ENCODE data around the gene PKP3. TPM values are rescaled to one million over a fixed set of nuclear protein-coding genes. Genes with fewer than 3 reads are reported as not detected.

Gene PKP3
- polyA plus RNA-seq, 2 of the 4 experiments (the other 2 are of a cell fraction), result 12.1 to 25.9 TPM

GRCh38 chr11:412641-413119, 18.7 kb downstream of the PKP3 start:
- TF ChIP-seq, protein P1, sequence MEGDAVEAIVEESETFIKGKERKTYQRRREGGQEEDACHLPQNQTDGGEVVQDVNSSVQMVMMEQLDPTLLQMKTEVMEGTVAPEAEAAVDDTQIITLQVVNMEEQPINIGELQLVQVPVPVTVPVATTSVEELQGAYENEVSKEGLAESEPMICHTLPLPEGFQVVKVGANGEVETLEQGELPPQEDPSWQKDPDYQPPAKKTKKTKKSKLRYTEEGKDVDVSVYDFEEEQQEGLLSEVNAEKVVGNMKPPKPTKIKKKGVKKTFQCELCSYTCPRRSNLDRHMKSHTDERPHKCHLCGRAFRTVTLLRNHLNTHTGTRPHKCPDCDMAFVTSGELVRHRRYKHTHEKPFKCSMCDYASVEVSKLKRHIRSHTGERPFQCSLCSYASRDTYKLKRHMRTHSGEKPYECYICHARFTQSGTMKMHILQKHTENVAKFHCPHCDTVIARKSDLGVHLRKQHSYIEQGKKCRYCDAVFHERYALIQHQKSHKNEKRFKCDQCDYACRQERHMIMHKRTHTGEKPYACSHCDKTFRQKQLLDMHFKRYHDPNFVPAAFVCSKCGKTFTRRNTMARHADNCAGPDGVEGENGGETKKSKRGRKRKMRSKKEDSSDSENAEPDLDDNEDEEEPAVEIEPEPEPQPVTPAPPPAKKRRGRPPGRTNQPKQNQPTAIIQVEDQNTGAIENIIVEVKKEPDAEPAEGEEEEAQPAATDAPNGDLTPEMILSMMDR (IDR thresholded peaks at IDR 0.05), result no peak
- TF ChIP-seq JUN (IDR thresholded peaks at IDR 0.05), result no peak
- no peak for TF ChIP-seq NPAS2 (CRISPR knock-in tag; IDR thresholded peaks at IDR 0.05; ENCODE audit: borderline replicate concordance)
- TF ChIP-seq ZSCAN20 (CRISPR knock-in tag; IDR thresholded peaks at IDR 0.05), result no peak
- no peak for TF ChIP-seq POLR2A (IDR thresholded peaks at IDR 0.05; ENCODE audit: low read length)
- no peak for TF ChIP-seq CEBPB (IDR thresholded peaks at IDR 0.05)
- no peak for TF ChIP-seq RARB (CRISPR knock-in tag; IDR thresholded peaks at IDR 0.05)
- TF ChIP-seq USF2 (IDR thresholded peaks at IDR 0.05), result no peak
- TF ChIP-seq EHMT2 (IDR thresholded peaks at IDR 0.05; ENCODE audit: low read depth), result no peak
- no peak for TF ChIP-seq GATA3 (IDR thresholded peaks at IDR 0.05; ENCODE audit: borderline replicate concordance)
- no peak for TF ChIP-seq KDM1A (IDR thresholded peaks at IDR 0.05; ENCODE audit: low read depth)
- TF ChIP-seq SREBF2 (IDR thresholded peaks at IDR 0.05), result no peak
- no peak for TF ChIP-seq EHF (CRISPR knock-in tag; IDR thresholded peaks at IDR 0.05)
- no peak for TF ChIP-seq HOXB13 (CRISPR knock-in tag; IDR thresholded peaks at IDR 0.05; ENCODE audit: low read depth)
- TF ChIP-seq ESRRA (IDR thresholded peaks at IDR 0.05; ENCODE audit: borderline replicate concordance, low read length), result no peak
- TF ChIP-seq HDAC2 (IDR thresholded peaks at IDR 0.05), result no peak
- H3K4me1 ChIP-seq, result peaks cover 29% of the 10 kb centered on the region
- FAIRE-seq (no peak), DNase-seq (ENCODE audit: low read depth in 1 of 2, low spot score in 1 of 2) (no peak), ATAC-seq (peak; percentile 30 to 42)
- whole genome bisulfite sequencing (ENCODE audit: missing lambda C conversion rate), result 79% methylated on average over 12 of the region's 15 CpGs
- no peak overlapping the region for H3K27ac ChIP-seq
- no peaks in the 10 kb centered on the region for H3K9me3 ChIP-seq
- ChIA-PET CTCF (interaction anchor here (0.7 to 2.1 kb wide), 4 partner anchors 12 to 170 kb away, joined by 3 to 8 read pairs (median 4); no protein-coding TSS in a partner anchor), POLR2A (interaction anchor here (0.9 kb wide), 1 partner anchor 57 kb away, joined by 3 read pairs; no protein-coding TSS in a partner anchor)
- no peak overlapping the region for H3K4me3 ChIP-seq
- H3K4me2 ChIP-seq, result no peak overlapping the region

- no peak overlapping the region for H3K4me3 ChIP-seq
- ATAC-seq, result peak; percentile 53 to 66
- H3K4me2 ChIP-seq, result no peak overlapping the region
- TF ChIP-seq NFE2L2 (conservative IDR thresholded peaks at IDR 0.05; ENCODE audit: low read length), result no peak
- TF ChIP-seq PHF8 (IDR thresholded peaks at IDR 0.05; ENCODE audit: borderline replicate concordance, low read depth), result no peak
- TF ChIP-seq EP300 (IDR thresholded peaks at IDR 0.05), result no peak
- no peak for TF ChIP-seq JUNB (IDR thresholded peaks at IDR 0.05)
- TF ChIP-seq FOXS1 (CRISPR knock-in tag; IDR thresholded peaks at IDR 0.05), result no peak
- TF ChIP-seq, protein P2, sequence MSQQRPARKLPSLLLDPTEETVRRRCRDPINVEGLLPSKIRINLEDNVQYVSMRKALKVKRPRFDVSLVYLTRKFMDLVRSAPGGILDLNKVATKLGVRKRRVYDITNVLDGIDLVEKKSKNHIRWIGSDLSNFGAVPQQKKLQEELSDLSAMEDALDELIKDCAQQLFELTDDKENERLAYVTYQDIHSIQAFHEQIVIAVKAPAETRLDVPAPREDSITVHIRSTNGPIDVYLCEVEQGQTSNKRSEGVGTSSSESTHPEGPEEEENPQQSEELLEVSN (IDR thresholded peaks at IDR 0.05; ENCODE audit: borderline replicate concordance, low read depth), result no peak
- no peak for TF ChIP-seq KDM1A (IDR thresholded peaks at IDR 0.05; ENCODE audit: low read depth)
- TF ChIP-seq RARB (CRISPR knock-in tag; IDR thresholded peaks at IDR 0.05), result no peak
- TF ChIP-seq RAD21 (conservative IDR thresholded peaks at IDR 0.05 in 1 of 2, IDR thresholded peaks at IDR 0.05 in 1 of 2), result no peak
- no peak for TF ChIP-seq RCOR1 (IDR thresholded peaks at IDR 0.05; ENCODE audit: low read depth, low read length)
- no peak for TF ChIP-seq NR3C1 (IDR thresholded peaks at IDR 0.05)
- peak in 1 of 2 experiments; percentile 54 for DNase-seq (ENCODE audit: low read depth in 1 of 2, low spot score in 1 of 2)
- H3K27ac ChIP-seq, result no peak overlapping the region
- peaks cover 29% of the 10 kb centered on the region for H3K4me1 ChIP-seq
- ChIA-PET POLR2A (interaction anchor here (0.9 kb wide), 1 partner anchor 56 kb away, joined by 3 read pairs; no protein-coding TSS in a partner anchor), CTCF (interaction anchor here (2.1 kb wide), 1 partner anchor 35 kb away, joined by 8 read pairs; no protein-coding TSS in a partner anchor)
- H3K9me3 ChIP-seq, result no peaks in the 10 kb centered on the region
- FAIRE-seq, result no peak
- 43% methylated on average over 11 of the region's 14 CpGs for WGBS (ENCODE audit: missing lambda C conversion rate)
These were observed 19.4 kb downstream of the PKP3 start for GRCh38 chr11:413120-414081.
